Activated effector memory CD4-positive, alpha-beta T cell treated with Interleukin-2 at 50 U/mL for 16 hours (primary cell): ENCODE measurements around the gene NOLC1.

ENCODE experiments used
- DNase-seq: peaks from one replicate; pipeline ENCODE4 v3.0.0-alpha.2; 2020

NOLC1 gene

GRCh38 chr10:102122450-102122849 is 29.7 kb upstream of the NOLC1 start:
- no peak for DNase-seq

- no peak for DNase-seq
Observed at GRCh38 chr10:102123223-102123622, 29.0 kb upstream of the NOLC1 start.

- no peak for DNase-seq
Observed at GRCh38 chr10:102131286-102132170, 20.7 kb upstream of the NOLC1 start.

GRCh38 chr10:102132193-102132562 is 20.0 kb upstream of the NOLC1 start:
- DNase-seq = no peak

- DNase-seq = peak; percentile 96
Observed at GRCh38 chr10:102132563-102133372, 19.4 kb upstream of the NOLC1 start, which contains the start of gene PPRC1. TSS of gene PPRC1 (plus strand) at chr10:102133040. CDS start at chr10:102133069, 29 bp downstream.

GRCh38 chr10:102133373-102134195 is 18.6 kb upstream of the NOLC1 start:
- DNase-seq = no peak

- no peak for DNase-seq
Observed at GRCh38 chr10:102134416-102134815, 17.8 kb upstream of the NOLC1 start.

GRCh38 chr10:102135956-102136526 is 16.1 kb upstream of the NOLC1 start:
- no peak for DNase-seq

GRCh38 chr10:102139281-102140110 is 12.7 kb upstream of the NOLC1 start:
- DNase-seq = no peak

GRCh38 chr10:102140218-102140617 is 12.0 kb upstream of the NOLC1 start:
- no peak for DNase-seq

GRCh38 chr10:102140913-102141540 is 11.2 kb upstream of the NOLC1 start:
- DNase-seq = no peak

- no peak for DNase-seq
Observed at GRCh38 chr10:102141583-102142107, 10.5 kb upstream of the NOLC1 start.

- no peak for DNase-seq
Observed at GRCh38 chr10:102146971-102147428, 5.2 kb upstream of the NOLC1 start.

GRCh38 chr10:102147561-102147960 is 4.6 kb upstream of the NOLC1 start:
- no peak for DNase-seq

- DNase-seq = no peak
Observed at GRCh38 chr10:102148275-102148674, 3.9 kb upstream of the NOLC1 start.

GRCh38 chr10:102150970-102151773 is 1.0 kb upstream of the NOLC1 start:
- no peak for DNase-seq

- DNase-seq = no peak
Observed at GRCh38 chr10:102152545-102152890, 329 bp downstream of the NOLC1 start.

- no peak for DNase-seq
Observed at GRCh38 chr10:102153093-102153620, 968 bp downstream of the NOLC1 start.

- no peak for DNase-seq
Observed at GRCh38 chr10:102154466-102155116, 2.4 kb downstream of the NOLC1 start.
